K562 (cell line): Measurements from ENCODE around the gene TXNIP. TPM values are rescaled to one million over a fixed set of nuclear protein-coding genes. Genes with fewer than 3 reads are reported as not detected.

Experiments
- BRD9 ChIP-seq: fragments of 450-650 bp; IDR thresholded peaks from 2 replicates; pipeline ENCODE4 v1.6.1; 2018; ENCODE audit warnings: low read depth; ENCODE audit not compliant: partially characterized antibody
- CC2D1A ChIP-seq: fragments of 450-650 bp; IDR thresholded peaks from 2 replicates; pipeline ENCODE4 v1.6.1; 2017; ENCODE audit warnings: mild to moderate bottlenecking
- HDAC8 ChIP-seq: fragments of 450-650 bp; IDR thresholded peaks from 2 replicates; pipeline ENCODE4 v1.6.1; 2016; ENCODE audit warnings: mild to moderate bottlenecking, missing genetic modification characterization, moderate library complexity, missing compliant biosample characterization
- HINFP ChIP-seq: fragments of 450-650 bp; conservative IDR thresholded peaks from 2 replicates; pipeline ENCODE4 v1.6.1; 2016; ENCODE audit warnings: missing genetic modification characterization, low read depth, mild to moderate bottlenecking, control low read depth, missing compliant biosample characterization
- SMARCA4 ChIP-seq: fragments of 450-650 bp; IDR thresholded peaks from 2 replicates; pipeline ENCODE4 v1.6.1; 2016
- TRIM24 ChIP-seq, 2 experiments: fragments of 450-650 bp; IDR thresholded peaks; 2 replicates each; pipeline ENCODE4 v1.6.1; 2016
- ZBTB11 ChIP-seq, 3 experiments: fragments of 200-800 bp in 1 of 3; fragments of 250-450 bp in 1 of 3; fragments of 450-650 bp in 1 of 3; sonication (Bioruptor Pico) in 1 of 3; sonication (Bioruptor generic) in 1 of 3; formaldehyde crosslinking in 1 of 3; IDR thresholded peaks; 2 replicates each; pipeline versions ENCODE4 v1.6.1 to v1.8.0; 2016 to 2022; ENCODE audit warnings: mild to moderate bottlenecking in 2 of 3, missing genetic modification characterization in 2 of 3, missing compliant biosample characterization in 1 of 3, moderate library complexity in 1 of 3
- ZNF407 ChIP-seq: fragments of 450-650 bp; IDR thresholded peaks from 2 replicates; pipeline ENCODE4 v1.6.1; 2016; ENCODE audit warnings: low read depth
- ZNF699 ChIP-seq: fragments of 250-450 bp; sonication (Bioruptor Pico); IDR thresholded peaks from 2 replicates; pipeline ENCODE4 v1.8.0; 2021; ENCODE audit warnings: mild to moderate bottlenecking, moderate library complexity; ENCODE audit not compliant: insufficient replicate concordance
- ZNF766 ChIP-seq: fragments of 200-800 bp; sonication (Bioruptor generic); conservative IDR thresholded peaks from 2 replicates; pipeline ENCODE4 v1.6.1; 2016; ENCODE audit warnings: missing genetic modification characterization, missing compliant biosample characterization
- polyA plus RNA-seq, 8 experiments: library from polyadenylated mRNA; depleted of rRNA in 4 of 8; stranded (reverse) in 5 of 8; unstranded in 3 of 8; fragments of >200 nt; fragmentation: Nextera tagmentation in 2 of 8; fragmentation: Illumina TruSeq in 1 of 8; extraction: Ambion mirVana in 2 of 8; extraction: Trizol in 1 of 8; gene quantifications; 2 replicates each; pipeline versions ENCODE4 v1.2.1 to v1.2.3, GENCODE V29; 2011 to 2014; ENCODE audit warnings: inconsistent platforms in 1 of 8, missing spikeins in 1 of 8
- total RNA-seq, 7 experiments: library from RNA; depleted of rRNA in 6 of 7; stranded (reverse); fragments of >200 nt in 6 of 7; fragmentation: Illumina TruSeq in 2 of 7; extraction: Trizol in 2 of 7; gene quantifications; 2 replicates each; pipeline versions ENCODE4 v1.2.1 to v1.2.3, GENCODE V29; 2011 to 2021; ENCODE audit warnings: low replicate concordance in 1 of 7

TXNIP gene
- total and polyA plus RNA-seq, 9 of the 15 experiments (the other 6 are each of a cell fraction or from before 2014, with no cell fraction given), result 120 to 499 (median 257) TPM

- no peak for TF ChIP-seq HDAC8 (tag)
- TF ChIP-seq TRIM24 (IDR thresholded peaks at IDR 0.05), result no peak
- peak; percentile 78 for TF ChIP-seq CC2D1A
- TF ChIP-seq ZNF699, result no peak
- TF ChIP-seq HINFP (tag), result 0 out of 2 replicates have a peak, but pooled peaks have one; percentile 28
- peak; percentile 94 for TF ChIP-seq BRD9
- TF ChIP-seq ZNF766 (CRISPR knock-in tag), result peak; percentile 59
- TF ChIP-seq ZNF407, result peak; percentile 21; the same call in 1 of the 2 replicates
- TF ChIP-seq SMARCA4, result peak; percentile 60; the same call in 1 of the 2 replicates
- TF ChIP-seq ZBTB11 (CRISPR knock-in tag; IDR thresholded peaks at IDR 0.05), result 0 out of 6 replicates have a peak, but pooled peaks of 1 of the 3 experiments have one; percentile 35
Measured at GRCh38 chr1:145977486-145978470, 18.6 kb downstream of the TXNIP start (continued).
